GM19468 (cell line): ENCODE results near the gene QKI.

Source experiments
- ATAC-seq: cut with Tn5 transposase; IDR thresholded peaks from one replicate; pipeline ENCODE4 v1.9.1; 2021; ENCODE audit warnings: mild to moderate bottlenecking, moderate library complexity, moderate number of reproducible peaks; ENCODE audit not compliant: unreplicated experiment; ENCODE audit errors: extremely low read depth

Gene QKI

GRCh38 chr6:163390770-163391169 lies 23.7 kb upstream of the QKI start:
- ATAC-seq, result no peak

DNA sequence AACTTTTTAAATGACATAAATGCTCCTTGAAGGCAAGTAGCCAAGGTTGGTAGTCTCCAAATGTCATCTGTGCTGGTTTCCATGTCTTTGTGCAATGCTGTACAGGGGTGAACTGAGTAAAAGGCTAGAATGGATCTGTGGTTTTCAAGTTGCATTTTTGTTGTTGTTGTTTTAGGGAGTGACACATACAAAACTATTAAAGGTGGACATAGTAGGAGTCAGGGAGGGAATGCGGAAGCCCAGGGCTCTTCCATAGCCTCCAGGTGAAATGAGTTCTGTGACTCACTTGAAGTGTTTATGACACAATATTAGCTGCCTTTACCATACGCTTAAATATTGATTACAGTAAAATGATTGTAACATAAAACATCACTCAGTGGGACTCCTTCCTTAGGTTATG lies 22.5 kb upstream of the QKI start:
- ATAC-seq, result no peak

DNA sequence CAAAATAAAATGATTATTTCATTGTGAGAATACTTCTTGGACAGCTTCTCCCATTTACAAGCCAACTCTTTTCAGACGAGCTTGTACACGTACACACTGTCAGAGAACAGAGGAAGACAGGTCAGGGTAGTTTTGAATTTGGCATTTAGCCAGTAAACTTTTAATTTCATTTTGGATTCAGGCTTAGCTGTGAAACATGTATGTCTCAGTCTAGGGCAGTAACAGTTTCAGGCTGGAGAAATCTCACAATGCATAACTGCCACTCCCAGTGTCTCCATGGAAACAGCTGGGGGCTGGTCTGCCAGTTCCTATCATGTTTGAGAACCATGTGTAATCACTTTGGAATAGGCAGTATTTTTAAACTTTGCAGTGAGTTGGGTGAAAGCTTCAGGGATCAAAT lies 22.0 kb upstream of the QKI start:
- no peak for ATAC-seq

DNA sequence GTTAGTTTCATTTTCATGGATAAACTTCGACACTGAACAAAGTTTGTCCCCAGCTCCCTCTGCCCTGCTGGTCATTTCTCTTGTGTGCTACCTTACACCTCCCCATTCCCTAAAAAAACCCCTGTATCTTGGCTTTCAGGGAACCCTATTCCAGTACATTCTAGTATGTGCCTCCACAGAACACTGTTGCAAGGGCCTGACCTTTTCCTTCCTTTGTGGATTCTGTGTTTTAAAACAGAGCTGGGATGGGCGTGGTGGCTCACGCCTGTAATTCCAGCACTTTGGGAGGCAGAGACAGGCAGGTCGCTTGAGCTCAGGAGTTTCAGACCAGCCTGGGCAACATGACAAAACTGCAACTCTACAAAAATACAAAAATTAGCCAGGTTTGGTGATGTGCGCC lies 20.6 kb upstream of the QKI start:
- ATAC-seq, result no peak

- ATAC-seq, result no peak
These were observed 19.9 kb upstream of the QKI start for GRCh38 chr6:163394659-163395058.

DNA sequence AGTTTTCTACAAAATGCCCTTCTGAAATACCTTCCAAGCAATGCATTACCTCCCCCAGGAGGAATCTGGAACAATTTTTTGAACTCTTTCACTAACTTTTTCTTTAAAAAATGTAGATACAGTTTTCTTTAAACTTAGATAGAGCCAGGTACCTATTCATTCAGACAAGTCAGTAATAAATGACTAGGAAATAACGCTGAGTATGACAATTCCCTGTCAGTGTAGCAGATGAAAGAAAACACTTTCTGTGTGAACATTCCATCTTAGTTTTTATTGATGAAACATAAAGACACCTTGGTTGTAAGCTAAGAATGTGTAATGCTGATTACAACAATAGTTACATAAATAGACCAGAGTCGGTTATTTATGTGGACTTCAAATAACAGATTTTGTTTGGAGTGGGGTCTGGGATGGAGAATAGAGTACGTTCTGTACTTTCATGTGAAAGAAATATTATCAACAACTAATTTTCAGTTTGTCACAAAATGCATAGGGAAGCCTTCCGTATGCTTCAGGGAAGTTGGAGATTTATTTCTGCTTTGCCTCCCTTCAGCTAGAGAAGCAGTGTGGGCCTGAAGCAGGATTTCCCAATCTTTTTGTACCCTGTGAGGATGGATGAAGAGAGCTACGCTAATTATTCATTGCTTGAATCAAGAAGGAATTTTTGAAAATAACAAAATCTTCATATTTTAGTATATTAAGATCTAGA lies 19.2 kb upstream of the QKI start:
- ATAC-seq, result no peak

- no peak for ATAC-seq
These were observed 18.7 kb upstream of the QKI start for GRCh38 chr6:163395831-163396185.

GRCh38 chr6:163397326-163397725 lies 17.2 kb upstream of the QKI start:
- ATAC-seq, result no peak

DNA sequence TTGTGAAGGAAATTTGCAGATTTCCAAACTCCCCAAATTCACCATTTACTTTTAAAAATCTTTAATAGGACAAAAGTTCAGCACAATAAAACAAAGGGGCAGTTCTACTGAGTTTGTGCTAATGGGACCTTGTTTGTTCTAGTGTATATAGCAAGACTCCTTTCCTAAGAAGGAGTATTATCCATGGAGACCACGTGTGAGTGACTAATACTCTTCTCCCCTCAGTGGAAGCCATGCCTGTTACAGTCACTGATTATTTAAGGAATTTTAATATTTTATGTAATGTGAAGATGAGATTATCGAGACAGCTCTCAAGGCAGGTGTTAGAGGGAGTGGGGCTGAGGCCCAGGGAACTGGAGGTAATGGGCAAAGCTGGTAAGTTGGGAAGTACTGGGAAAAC lies 16.4 kb upstream of the QKI start:
- no peak for ATAC-seq

DNA sequence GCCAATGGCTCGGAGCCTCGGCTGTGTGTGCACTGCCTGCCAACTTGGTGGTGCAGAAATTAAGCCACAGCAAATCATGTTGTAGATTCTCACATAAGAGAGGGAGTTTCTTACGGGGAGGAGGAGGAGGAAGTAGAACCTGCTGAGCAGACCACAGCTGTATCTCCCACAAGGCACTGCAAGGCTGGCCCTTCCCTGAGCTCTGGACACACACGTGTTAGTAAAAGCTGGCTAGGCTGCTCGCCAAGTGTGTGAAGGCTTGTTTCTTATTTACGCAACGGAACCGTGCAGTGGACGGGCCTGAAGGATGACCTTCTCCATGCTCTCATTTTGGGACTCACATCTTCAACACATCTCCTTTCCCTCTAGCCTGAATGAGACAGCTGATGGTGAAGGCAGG lies 15.7 kb upstream of the QKI start:
- no peak for ATAC-seq

DNA sequence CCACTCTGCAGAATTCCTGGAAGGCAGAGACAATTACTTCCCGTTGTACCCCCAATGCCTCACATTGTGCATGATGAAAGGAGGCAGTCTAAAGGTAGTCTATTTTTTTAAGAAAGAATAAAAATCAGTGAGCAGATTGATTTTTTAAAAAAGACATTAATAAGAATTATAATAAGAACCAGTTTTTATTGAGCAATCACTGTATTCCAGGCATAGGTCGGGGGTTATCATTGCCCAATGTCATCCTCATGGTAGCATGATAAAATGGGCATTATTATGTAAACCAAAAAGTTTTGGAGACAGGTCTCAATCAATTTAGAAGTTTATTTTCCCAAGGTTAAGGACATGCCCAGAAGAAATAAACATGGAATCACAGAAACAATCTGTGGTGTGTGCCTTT lies 14.0 kb upstream of the QKI start:
- ATAC-seq, result no peak

GRCh38 chr6:163401039-163401885 lies 13.3 kb upstream of the QKI start:
- ATAC-seq, result no peak

DNA sequence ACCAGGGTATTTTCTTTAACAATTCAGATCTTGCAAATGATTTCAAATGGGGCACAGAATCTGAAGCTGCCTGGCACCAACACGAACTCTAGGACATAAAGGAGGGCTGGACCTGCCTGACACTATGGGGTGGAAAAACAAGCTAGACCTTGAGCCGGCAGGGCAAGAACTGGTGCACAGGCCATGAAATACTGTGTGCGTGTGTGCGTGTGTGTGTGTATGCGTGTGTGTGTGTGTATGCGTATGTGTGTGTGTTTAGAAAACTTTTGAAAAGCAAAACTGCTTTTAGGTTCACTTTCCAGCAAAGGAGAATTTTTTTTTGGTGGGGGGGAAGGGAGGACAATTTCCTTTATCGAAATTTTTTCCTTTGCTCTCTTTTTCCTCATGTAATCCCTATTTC lies 11.9 kb upstream of the QKI start:
- no peak for ATAC-seq

- no peak for ATAC-seq
These were observed 9.7 kb upstream of the QKI start for GRCh38 chr6:163404825-163405265.

GRCh38 chr6:163405412-163406309 lies 8.9 kb upstream of the QKI start:
- ATAC-seq, result peak; percentile 68

DNA sequence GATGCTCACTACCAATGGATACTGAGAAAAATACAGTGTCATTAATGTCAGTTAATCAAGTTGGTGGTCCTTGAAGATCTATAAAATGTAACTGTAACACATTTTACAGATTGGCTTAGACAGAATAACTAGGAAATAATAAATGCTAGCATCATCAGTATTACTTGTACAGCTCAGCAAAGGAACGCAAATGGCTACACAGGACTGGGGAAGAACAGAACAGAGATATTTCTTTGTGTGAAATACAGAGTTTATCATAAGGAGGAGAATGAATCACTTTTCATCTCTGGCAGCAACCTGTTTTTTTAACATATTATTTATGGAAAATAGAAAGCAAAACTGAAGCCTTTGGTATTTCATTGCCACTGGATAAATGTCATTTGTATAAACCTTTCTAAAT lies 8.2 kb upstream of the QKI start:
- ATAC-seq, result no peak

DNA sequence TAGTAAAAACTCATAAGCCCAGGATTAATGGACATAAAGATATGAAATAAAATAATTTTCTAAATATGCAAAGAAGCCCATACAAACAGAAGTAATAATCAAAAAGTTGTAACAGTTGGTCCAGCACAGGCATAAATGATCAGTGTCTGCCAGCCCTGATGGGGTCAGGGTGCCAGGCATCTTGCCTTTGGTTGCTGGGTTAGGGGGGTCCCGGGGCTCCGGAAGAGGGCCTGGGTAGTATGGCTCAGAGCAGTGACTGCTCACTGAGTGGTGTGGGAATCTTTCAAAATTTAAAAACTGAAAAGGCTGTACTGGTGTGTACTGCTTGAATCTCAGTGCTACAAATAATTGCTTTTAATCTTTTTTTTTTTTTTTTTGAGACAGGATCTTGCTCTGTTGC lies 7.7 kb upstream of the QKI start:
- ATAC-seq, result no peak

DNA sequence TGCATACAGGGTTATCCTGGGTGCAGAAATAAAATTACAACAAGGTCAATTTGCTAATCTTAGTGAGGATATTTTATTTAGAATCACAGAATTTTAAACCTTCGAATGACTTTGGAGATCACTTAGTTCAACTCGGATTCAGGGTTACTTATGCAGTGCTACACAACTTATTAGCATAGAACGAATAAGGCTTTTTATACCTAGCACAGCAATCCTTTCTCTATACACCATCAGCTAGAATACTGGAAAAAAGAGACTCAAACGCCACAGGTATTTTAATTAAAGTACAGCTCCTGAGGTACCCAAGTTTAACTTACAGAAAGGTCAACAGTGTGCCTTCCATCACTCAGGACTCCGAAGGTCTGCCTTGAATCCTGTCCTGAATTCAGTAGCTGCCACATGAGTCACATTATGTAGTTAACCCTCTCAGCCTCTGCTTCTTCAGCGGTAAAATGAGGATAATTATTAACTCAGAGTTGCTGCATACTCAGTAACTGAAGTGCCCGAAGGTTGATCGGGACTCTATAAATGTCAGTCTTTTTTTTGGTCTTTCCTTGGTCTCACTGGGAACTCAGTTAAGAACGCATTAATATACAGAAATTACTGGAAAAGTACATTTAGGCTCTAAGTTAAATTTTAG lies 6.0 kb upstream of the QKI start:
- no peak for ATAC-seq

DNA sequence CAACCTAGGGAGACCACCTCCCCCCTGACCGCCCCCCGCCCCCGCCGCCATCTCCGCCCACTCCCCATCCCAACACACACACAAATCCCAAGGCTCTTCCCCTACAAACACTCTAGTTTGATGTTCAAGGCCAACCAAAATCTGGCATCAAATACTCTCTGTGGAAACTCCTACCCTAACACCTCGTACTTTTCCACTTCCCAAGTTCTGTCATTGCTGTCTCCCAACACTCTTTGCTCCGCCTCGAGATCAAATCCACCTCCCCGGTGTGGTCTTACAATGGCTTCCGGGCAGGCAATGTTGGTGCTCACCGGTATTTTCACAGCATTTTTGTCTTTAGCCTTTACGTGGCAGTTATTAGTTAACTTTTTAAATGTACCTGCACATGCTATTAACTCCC lies 4.8 kb upstream of the QKI start:
- ATAC-seq, result no peak

- ATAC-seq, result no peak
These were observed 2.2 kb upstream of the QKI start for GRCh38 chr6:163412341-163412740.
